Fibroblast of lung (primary cell): ENCODE data around the gene DPM2. TPM values are rescaled to one million over a fixed set of nuclear protein-coding genes. Genes with fewer than 3 reads are reported as not detected.

ENCODE experiments used
- DNase-seq, 2 donors: peaks; one replicate each; pipeline versions ENCODE4 v3.0.0 to v3.0.0-alpha.2; 2010; ENCODE audit warnings: low read depth in 2 of 2
- H2AFZ ChIP-seq: 2 replicates; pipeline ENCODE4 v1.5.1; 2012; ENCODE audit warnings: low read length, control low read depth, inconsistent platforms
- H3K27ac ChIP-seq: 2 replicates; pipeline ENCODE4 v1.5.1; 2011; ENCODE audit warnings: low read length, control low read depth; ENCODE audit not compliant: insufficient read depth
- H3K27me3 ChIP-seq: 2 replicates; pipeline ENCODE4 v1.5.1; 2011; ENCODE audit warnings: mild to moderate bottlenecking, low read length; ENCODE audit not compliant: control insufficient read depth, insufficient read depth
- H3K36me3 ChIP-seq: 2 replicates; pipeline ENCODE4 v1.5.1; 2011; ENCODE audit warnings: low read length; ENCODE audit not compliant: control insufficient read depth, insufficient read depth
- H3K4me1 ChIP-seq: 2 replicates; pipeline ENCODE4 v1.5.1; 2011; ENCODE audit warnings: low read length; ENCODE audit not compliant: control insufficient read depth, insufficient read depth; ENCODE audit errors: extremely low read depth
- H3K4me2 ChIP-seq: 2 replicates; pipeline ENCODE4 v1.5.1; 2011; ENCODE audit warnings: low read length, control low read depth; ENCODE audit not compliant: insufficient read depth; ENCODE audit errors: extremely low read depth
- H3K4me3 ChIP-seq, 4 experiments: fragments of 200-600 bp in 1 of 4; sonication (generic) in 1 of 4; replicated peaks in 1 of 4; 2 replicates each; pipeline ENCODE4 v1.5.1; 2011 to 2016; ENCODE audit warnings: low read length in 4 of 4, low read depth in 3 of 4, mild to moderate bottlenecking in 3 of 4, control low read depth in 2 of 4, inconsistent platforms in 1 of 4, mixed read lengths in 1 of 4; ENCODE audit not compliant: insufficient read depth in 1 of 4; ENCODE audit errors: control extremely low read depth in 1 of 4
- H3K79me2 ChIP-seq: 2 replicates; pipeline ENCODE4 v1.5.1; 2012; ENCODE audit warnings: mild to moderate bottlenecking, low read length, inconsistent platforms; ENCODE audit not compliant: control insufficient read depth, insufficient read depth
- H3K9ac ChIP-seq: 2 replicates; pipeline ENCODE4 v1.5.1; 2011; ENCODE audit warnings: mild to moderate bottlenecking, low read length, control low read depth; ENCODE audit not compliant: insufficient read depth
- H3K9me3 ChIP-seq: 2 replicates; pipeline ENCODE4 v1.5.1; 2012; ENCODE audit warnings: low read depth, low read length; ENCODE audit not compliant: control insufficient read depth, insufficient read depth
- H4K20me1 ChIP-seq: 2 replicates; pipeline ENCODE4 v1.5.1; 2011; ENCODE audit warnings: low read length; ENCODE audit not compliant: control insufficient read depth, insufficient read depth; ENCODE audit errors: extremely low read depth
- CTCF ChIP-seq, 2 donors: IDR thresholded peaks in 1 of 2; conservative IDR thresholded peaks in 1 of 2; 1 replicate in 1 of 2; 2 replicates in 1 of 2; pipeline ENCODE4 v1.5.1; 2011 to 2012; ENCODE audit warnings: low read length in 2 of 2, control low read depth in 1 of 2, inconsistent platforms in 1 of 2, low read depth in 1 of 2, mild to moderate bottlenecking in 1 of 2
- EZH2 ChIP-seq: IDR thresholded peaks from 2 replicates; pipeline ENCODE4 v1.5.1; 2012; ENCODE audit warnings: low read length, control low read depth, mild to moderate bottlenecking; ENCODE audit errors: missing control alignments
- polyA minus RNA-seq: library from RNA; depleted of rRNA, polyadenylated mRNA; stranded (reverse); fragments of >200 nt; gene quantifications from 2 replicates; pipeline ENCODE4 v1.2.3, GENCODE V29; 2011; ENCODE audit warnings: low replicate concordance
- polyA plus RNA-seq, 2 donors: library from polyadenylated mRNA; depleted of rRNA in 1 of 2; stranded (reverse) in 1 of 2; unstranded in 1 of 2; fragments of >200 nt; gene quantifications; 2 replicates each; pipeline ENCODE4 v1.2.1, GENCODE V29; 2011 to 2012; ENCODE audit warnings: missing spikeins in 1 of 2
- total RNA-seq: library from RNA; depleted of rRNA; stranded (reverse); fragments of >200 nt; gene quantifications from 2 replicates; pipeline ENCODE4 v1.2.1, GENCODE V29; 2014

DPM2 gene
- total RNA-seq (8.5 and 11.7 TPM in 2 replicates), polyA plus RNA-seq (24.1 and 36.2 TPM in 2 replicates), polyA minus RNA-seq (67.0 and 102 TPM in 2 replicates)
- polyA plus RNA-seq (2012), result 33.2 and 44.8 TPM in 2 replicates

DNA sequence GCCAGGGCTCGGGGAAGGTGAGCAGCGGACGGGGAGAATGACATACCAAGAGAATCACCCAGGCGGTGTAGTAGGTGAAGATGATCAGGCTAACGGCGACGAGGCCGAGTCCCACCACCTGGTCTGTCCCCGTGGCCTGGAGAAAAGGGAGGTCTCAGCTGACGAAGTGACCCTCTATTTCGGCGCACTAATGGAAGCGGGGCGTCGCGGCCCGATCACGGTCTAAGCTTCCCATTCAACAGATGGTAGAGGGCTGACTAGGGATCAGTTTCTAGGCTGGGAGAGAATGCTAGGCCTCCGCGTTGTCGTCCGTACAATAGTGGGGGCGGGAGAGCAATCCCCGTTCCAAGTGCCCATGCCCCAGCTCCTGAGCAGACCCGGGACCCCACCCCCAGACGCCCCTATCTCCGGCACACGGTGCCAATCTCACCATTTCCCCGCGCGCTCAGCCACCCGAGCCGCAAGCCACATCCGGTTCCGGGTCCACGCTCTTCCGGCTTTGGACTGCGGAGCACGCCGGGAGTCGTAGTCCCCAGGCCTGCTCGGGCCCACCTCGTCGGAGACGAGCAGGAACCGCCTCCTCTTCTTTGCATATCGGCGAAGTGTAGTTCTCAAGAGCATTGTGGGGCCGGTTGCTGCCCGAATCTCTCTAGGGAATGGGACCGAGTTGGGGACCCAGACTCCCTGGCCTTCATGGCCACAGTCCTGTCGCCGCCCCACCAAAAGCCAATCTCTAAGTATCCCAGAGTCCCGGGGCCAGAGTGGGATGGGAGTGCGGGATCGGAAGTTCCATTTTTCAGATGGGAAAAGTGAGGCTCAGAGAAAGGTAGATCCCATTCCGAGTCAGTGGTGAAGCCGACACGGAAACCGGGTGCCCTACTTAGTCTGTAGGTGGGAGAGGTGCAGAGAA lies at the start of gene DPM2:
DPM2 (minus strand) TSS at position 467 of the 910 bp plus-strand sequence; CDS start at position 433, 34 bp downstream.
- H3K4me3 ChIP-seq, result peak within 1 kb of the TSS; percentile 68 to 93 (median 77)
- peak; percentile 80 to 85 for DNase-seq
- H4K20me1 ChIP-seq, result no peaks in the 10 kb centered on the region
- H3K4me1 ChIP-seq, result peaks cover 15% of the 10 kb centered on the region
- H3K9ac ChIP-seq, result peak within 1 kb of the TSS; percentile 69
- peaks cover 30% of the 10 kb centered on the region for H3K79me2 ChIP-seq
- no peaks in the 10 kb centered on the region for H3K9me3 ChIP-seq
- H3K36me3 ChIP-seq, result peaks cover 5% of the 10 kb centered on the region
- peak within 1 kb of the TSS; percentile 75 for H2AFZ ChIP-seq
- no peak for TF ChIP-seq EZH2
- no peak for TF ChIP-seq CTCF (conservative IDR thresholded peaks at IDR 0.05 in 1 of 2, IDR thresholded peaks at IDR 0.05 in 1 of 2; ENCODE audit: low read depth in 1 of 2, low read length in 2 of 2)
- no peaks in the 10 kb centered on the region for H3K27me3 ChIP-seq
- peak within 1 kb of the TSS; percentile 95 for H3K4me2 ChIP-seq
- H3K27ac ChIP-seq, result peak within 1 kb of the TSS; percentile 74

DNA sequence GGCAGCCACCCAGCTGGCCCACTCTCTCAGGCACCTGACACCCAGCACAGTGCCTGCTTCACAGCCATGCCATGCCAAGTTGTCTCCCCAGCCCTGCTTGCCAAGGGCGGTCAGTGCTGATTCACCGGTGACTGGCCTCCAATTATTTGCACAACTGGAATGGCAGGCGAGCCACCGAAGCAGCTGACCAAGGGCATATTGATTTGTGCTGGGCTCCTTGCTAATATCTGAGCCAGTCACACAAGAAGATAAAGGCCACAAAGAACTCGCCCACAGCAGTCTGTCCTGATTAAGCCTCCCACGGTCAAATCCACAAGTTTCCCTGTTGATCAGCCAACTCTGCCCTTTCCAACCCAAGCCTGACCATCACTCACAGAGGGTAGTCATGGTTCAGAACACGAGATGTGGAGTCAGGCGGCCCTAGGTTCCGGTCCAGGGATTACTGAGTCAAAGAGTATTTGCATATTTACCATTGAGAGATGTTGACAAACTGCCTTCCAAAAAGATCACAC lies 49.5 kb upstream of the DPM2 start:
- Histone ChIP-seq H3K27ac (no peak overlapping the region), H3K4me1 (peaks cover 3% of the 10 kb centered on the region), H3K27me3 (no peaks in the 10 kb centered on the region), H2AFZ (no peak overlapping the region), H3K4me3 (no peak overlapping the region), H4K20me1 (no peaks in the 10 kb centered on the region), H3K36me3 (no peaks in the 10 kb centered on the region), H3K9ac (no peak overlapping the region), H3K4me2 (no peak overlapping the region), H3K9me3 (no peaks in the 10 kb centered on the region), H3K79me2 (no peaks in the 10 kb centered on the region)
- DNase-seq, result peak in 1 of 2 donors; percentile 70
- no peak for TF ChIP-seq EZH2
- no peak for TF ChIP-seq CTCF (conservative IDR thresholded peaks at IDR 0.05 in 1 of 2, IDR thresholded peaks at IDR 0.05 in 1 of 2; ENCODE audit: low read depth in 1 of 2, low read length in 2 of 2)

GRCh38 chr9:127985011-127985410 lies 47.4 kb upstream of the DPM2 start:
- Histone ChIP-seq H3K36me3 (no peaks in the 10 kb centered on the region), H3K4me3 (no peak overlapping the region), H2AFZ (no peak overlapping the region), H3K4me2 (no peak overlapping the region), H3K27me3 (no peaks in the 10 kb centered on the region), H3K4me1 (peaks cover 8% of the 10 kb centered on the region), H3K27ac (no peak overlapping the region), H3K9ac (no peak overlapping the region), H3K9me3 (no peaks in the 10 kb centered on the region), H4K20me1 (no peaks in the 10 kb centered on the region), H3K79me2 (no peaks in the 10 kb centered on the region)
- no peak for DNase-seq
- no peak for TF ChIP-seq CTCF (conservative IDR thresholded peaks at IDR 0.05 in 1 of 2, IDR thresholded peaks at IDR 0.05 in 1 of 2; ENCODE audit: low read depth in 1 of 2, low read length in 2 of 2)
- TF ChIP-seq EZH2, result no peak
